GM12875 (cell line): ENCODE results near the gene SLIT3.

ENCODE experiments used
- H3K4me3 ChIP-seq: one replicate; pipeline ENCODE4 v1.5.1; 2011; ENCODE audit warnings: low read depth, low read length, control low read depth
- CTCF ChIP-seq: IDR thresholded peaks from 2 replicates; pipeline ENCODE4 v1.5.1; 2011; ENCODE audit warnings: low read depth, mild to moderate bottlenecking, control low read depth, inconsistent platforms, low read length, moderate library complexity, borderline replicate concordance; ENCODE audit not compliant: insufficient read depth

Gene SLIT3

GRCh38 chr5:169201597-169201996 lies 99.3 kb downstream of the SLIT3 start:
- no peak overlapping the region for H3K4me3 ChIP-seq
- no peak for TF ChIP-seq CTCF

DNA sequence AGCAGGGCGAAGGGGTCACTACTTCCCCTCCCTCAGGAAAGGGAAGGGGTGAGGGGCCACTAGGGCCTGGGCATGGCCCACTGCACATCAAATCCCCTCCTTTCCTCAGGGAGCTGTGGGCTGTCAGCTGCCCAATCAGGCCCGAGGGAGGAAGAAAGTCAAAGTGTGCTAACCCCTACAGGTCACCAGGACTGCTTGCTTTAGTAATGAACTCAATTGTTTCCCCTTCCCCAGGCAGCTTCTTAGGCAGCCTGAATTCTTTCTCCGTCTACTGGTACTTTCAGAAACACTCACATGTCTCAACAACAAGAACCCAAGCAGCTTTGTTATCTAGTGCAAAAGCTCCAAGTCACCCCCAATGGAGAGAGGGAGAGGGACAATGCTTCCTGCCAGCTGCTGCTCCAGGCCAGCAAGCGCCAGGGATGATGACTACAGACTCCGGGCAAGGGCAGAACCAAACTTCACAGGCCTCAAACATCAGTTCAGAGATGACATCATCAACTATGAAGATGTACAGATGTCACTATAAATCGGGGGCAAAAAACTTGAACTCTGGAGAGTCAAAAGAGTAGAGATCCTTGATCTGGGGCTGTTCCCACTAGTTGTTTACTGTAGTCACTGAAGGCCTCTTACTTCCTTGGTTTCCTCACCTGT lies 100.7 kb downstream of the SLIT3 start:
- no peak for TF ChIP-seq CTCF
- no peak overlapping the region for H3K4me3 ChIP-seq

DNA sequence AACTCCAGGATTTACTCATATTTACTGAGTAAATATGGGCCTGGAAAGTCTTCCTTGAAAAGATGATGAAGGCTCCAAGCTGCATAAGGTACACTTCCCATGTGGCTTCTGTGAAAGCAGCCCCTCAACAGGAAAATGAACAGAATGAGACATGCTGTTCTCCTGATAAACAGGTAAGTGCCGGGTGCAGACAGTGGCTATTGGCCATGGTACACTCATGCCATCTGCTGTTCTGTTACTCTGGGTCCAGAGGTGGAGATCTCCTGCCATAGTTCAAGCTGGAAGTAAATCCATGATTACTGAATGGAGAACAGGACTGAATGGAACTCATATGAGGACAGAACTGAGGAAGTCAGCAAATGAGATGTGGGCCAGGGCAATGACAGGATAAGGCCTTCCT lies 103.6 kb downstream of the SLIT3 start:
- TF ChIP-seq CTCF: no peak
- H3K4me3 ChIP-seq: no peak overlapping the region

- TF ChIP-seq CTCF: no peak
- H3K4me3 ChIP-seq: no peak overlapping the region
Measured at GRCh38 chr5:169196059-169196458, 104.9 kb downstream of the SLIT3 start.

GRCh38 chr5:169195601-169196000 lies 105.3 kb downstream of the SLIT3 start:
- no peak overlapping the region for H3K4me3 ChIP-seq
- no peak for TF ChIP-seq CTCF

- no peak for TF ChIP-seq CTCF
- no peak overlapping the region for H3K4me3 ChIP-seq
Measured at GRCh38 chr5:169192536-169192935, 108.4 kb downstream of the SLIT3 start.

DNA sequence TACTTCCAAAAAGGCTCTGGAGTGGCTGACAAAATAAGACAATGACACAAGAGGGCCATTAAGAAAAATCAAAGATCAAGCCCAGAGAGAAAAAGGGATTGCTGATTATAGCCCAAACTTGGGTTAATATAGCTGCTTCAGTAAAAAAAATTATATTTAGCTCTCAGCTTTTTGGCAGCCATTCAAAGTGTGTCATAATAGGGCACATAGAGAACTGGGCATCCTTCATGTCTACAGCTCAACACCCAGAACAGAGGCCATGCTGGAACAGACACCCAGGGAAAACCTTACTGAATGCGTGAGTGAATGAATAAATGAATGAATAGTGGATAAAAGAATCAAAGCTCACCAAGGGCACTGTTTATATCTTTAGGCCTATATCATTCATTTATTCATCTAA lies 110.1 kb downstream of the SLIT3 start:
- H3K4me3 ChIP-seq: no peak overlapping the region
- no peak for TF ChIP-seq CTCF
